GM19193 (cell line): Measurements from ENCODE around the gene VCL.

Source experiments
- POLR2A ChIP-seq: IDR thresholded peaks from 4 replicates; pipeline ENCODE4 v1.6.1; 2011; ENCODE audit not compliant: insufficient read depth, insufficient read length; ENCODE audit errors: extremely low read depth

Gene VCL

GRCh38 chr10:74047304-74047703 lies 49.4 kb downstream of the VCL start:
- no peak for TF ChIP-seq POLR2A

DNA sequence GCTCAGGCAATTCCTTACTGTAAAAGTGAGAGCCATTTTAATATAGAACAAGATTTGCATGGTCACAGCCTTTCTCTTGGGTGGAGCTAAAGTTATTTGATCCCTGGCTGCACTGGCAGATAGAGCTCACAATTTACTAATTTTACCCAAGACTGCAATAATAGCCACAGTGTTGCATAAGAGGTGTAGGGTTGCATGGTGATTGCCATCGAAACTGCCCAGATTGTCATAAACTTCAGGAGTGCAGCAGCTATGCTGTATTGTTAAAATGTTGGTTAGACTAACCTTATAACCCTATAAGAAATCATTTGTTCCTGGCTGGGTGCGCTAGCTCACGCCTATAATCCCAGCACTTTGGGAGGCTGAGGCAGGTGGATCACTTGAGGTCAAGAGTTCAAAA lies 50.0 kb downstream of the VCL start:
- TF ChIP-seq POLR2A = no peak

DNA sequence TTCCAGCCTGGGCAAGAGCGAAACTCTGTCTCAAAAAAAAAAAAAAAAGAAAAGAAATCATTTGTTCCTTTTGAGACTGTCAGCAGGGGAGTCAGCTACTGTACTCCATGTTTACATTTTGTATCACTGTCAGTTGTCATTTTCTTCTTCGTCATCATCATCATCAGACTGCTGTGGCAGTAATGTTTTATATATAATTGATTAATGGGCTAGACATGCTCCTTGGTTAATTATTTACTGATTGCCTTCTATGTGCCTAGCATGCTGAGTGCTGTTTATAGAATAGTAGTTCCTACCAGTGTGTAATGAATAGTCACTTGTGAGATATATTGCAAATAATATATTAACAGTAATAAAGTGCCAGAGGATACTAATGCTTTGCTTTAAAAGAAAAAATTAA lies 50.5 kb downstream of the VCL start:
- TF ChIP-seq POLR2A = no peak

DNA sequence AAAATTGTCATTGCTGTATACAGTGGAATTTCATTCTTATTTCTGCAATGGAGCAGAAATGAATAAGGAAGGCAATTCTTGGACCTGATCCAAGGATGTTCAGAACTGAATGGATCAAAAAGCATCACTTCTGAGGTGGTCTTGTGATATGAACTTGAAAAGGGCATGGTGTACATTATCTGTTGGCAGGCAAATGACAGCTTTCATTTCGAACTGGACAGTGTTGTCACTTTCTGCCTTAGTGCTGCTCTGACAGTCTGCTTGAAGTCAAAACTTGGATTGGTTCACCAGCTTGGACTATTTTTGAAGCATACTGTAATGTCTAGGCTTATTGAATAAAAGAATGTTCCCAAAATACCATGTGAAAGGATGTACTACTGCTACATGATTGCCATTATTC lies 52.0 kb downstream of the VCL start:
- TF ChIP-seq POLR2A = no peak

- TF ChIP-seq POLR2A = no peak
These were observed 52.7 kb downstream of the VCL start for GRCh38 chr10:74050653-74051052.

- TF ChIP-seq POLR2A = no peak
These were observed 53.9 kb downstream of the VCL start for GRCh38 chr10:74051736-74052342.

DNA sequence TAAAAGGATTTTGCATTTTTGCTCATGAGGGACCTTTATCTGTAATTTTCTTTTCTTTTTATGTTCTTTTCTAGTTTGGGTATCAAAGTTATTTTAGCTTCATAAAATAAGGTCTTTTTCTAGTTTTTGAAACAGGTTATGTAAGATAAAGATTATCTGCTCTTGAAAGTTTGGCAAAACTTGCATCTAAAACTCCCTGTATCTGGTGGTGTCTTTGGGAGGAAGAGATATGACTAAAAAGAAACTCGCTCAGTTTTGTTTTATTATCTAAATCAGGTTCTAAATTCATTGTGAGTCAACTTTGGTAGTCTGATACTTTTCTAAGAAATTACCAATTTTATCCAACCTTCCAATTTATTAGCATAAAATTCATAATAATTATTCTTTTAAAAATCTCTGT lies 55.1 kb downstream of the VCL start:
- TF ChIP-seq POLR2A = no peak

DNA sequence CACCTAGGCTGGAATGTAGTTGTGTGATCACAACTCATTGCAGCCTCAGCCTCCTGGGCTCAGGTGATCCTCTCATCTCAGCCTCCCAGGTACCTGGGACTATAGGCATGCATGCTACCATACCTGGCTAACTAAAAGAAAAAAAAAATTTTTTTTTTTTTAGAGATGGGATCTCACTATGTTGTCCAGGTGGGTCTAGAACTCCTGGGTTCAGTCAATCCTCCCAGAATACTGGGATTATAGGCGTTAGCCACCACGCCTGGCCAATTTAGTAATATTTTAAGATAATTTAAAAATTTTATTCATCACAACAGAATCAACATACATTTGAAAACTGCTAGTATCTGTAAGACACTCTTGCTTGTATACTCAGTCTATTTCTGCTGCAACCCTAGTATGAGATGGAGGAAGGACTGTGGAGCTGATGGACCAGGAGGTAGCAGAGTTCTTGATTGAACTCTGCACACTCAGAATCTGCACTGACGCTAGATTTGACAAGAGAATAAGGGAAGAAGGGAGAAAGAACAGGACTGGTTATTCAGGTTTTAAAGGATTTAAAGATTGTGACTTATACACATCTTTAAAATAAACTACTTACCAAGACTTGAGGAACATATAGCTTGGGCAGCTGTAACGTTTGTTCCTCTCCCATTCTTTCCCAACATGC lies 57.6 kb downstream of the VCL start:
- TF ChIP-seq POLR2A = no peak

GRCh38 chr10:74056050-74056818 lies 58.3 kb downstream of the VCL start:
- TF ChIP-seq POLR2A = no peak

- no peak for TF ChIP-seq POLR2A
These were observed 60.2 kb downstream of the VCL start for GRCh38 chr10:74058071-74058470.

DNA sequence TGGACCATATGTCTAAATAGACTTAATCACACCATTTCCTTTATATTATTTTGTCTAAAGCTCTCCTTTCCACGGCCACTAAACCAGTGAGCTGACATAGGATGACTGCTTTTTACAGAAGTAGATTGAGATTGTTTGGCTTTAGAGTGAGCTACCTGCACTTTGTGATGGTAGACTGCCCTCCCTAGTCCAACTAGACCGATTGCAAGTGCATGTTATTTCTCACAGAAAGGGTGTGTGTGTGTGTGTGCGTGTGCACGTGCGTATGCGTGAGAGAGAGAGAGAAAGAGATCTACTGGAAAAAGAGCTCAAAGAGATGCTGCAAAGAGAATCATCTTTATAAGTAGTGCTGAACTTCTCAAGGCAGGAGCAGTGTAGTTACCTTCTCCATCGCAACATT lies 60.7 kb downstream of the VCL start:
- TF ChIP-seq POLR2A = no peak

GRCh38 chr10:74061104-74061503 lies 63.2 kb downstream of the VCL start:
- TF ChIP-seq POLR2A = no peak

- TF ChIP-seq POLR2A = no peak
These were observed 65.3 kb downstream of the VCL start for GRCh38 chr10:74063256-74063655.

DNA sequence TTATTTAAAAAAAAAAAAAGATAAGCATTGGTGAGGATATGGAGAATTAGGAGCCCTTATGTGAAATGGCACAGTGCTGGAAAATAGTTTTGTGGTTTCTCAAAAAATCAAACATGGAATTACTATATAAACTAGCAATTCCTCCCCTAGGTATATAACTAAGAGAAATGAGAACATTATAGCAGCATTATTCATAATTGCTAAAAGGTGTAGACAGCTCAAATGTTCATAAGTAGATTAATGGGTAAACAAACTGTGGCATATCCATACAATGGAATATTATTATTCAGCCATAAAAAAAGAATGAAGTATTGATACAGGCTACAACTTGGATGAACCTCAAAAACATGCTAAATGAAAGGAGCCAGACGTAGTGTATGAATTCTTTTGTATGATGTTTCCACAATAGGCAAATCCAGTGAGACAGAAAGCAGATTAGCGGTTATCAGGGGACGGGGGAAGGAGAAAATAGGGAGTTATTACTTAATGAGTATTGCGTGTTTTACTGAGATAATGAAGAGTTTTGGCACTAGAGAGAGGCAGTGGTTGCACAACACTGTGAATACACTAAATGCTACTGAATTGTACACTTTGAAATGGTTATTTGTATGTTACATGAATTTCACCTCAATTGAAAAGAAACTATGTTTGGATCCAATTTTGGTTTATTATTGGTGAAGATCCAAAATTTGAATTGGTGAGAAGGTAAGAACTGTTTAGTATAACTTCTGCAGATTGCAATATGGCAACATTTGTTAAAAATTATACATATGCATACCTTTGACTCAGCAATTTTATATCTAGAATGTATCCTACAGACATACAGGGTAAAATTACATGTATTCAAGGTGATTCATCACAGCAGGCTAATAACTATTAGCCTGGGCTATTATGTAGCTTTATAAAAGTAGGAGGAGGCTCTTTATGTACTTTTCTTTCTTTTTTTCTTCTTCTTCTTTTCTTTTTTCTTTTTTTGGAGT lies 69.7 kb downstream of the VCL start:
- TF ChIP-seq POLR2A = no peak

DNA sequence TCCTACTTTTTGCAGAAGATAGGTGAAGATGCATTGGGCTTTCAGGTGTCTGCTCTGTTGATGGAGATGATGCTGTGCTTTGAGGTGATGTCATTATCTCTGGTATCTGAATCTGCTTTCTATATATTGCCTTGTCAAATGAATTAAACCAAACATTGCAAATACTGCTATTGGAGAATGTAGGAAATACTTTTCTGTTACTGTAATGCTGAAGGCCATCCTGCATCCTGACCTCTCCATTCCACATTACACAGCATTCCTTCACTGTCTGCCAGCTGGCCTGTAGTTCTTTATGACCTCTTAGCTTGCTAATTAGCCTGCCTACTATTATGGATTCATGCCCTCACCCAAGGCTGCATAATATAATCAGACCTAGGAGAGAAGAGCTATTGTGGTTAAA lies 73.2 kb downstream of the VCL start:
- no peak for TF ChIP-seq POLR2A
